ENCODE data around the gene GAS2. TPM values are rescaled to one million over a fixed set of nuclear protein-coding genes. Genes with fewer than 3 reads are reported as not detected.

Gene GAS2
- total RNA-seq, 4 donors from 2014 or later = 0.77 to 21.5 (median 5.1) TPM; not detected in 1

DNA sequence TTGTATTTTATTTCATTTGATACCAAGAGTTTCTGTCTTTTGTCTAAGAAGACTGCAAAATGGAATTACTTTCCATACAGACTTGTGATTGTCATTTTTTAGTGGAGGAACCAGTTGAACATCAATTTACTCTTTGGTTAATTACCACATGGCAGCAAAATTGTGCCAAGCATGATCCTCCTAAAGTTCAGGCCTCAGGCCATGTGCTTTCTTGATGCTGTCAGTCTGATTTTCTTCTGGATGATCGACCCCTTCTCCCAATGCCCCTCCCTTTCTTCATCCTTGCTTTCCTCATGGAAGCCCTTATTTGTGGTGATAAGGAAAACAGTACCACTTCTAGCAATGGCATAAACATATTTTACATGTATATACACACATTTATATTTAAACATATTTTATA lies 87.0 kb downstream of the GAS2 start:
- Histone ChIP-seq H3K27me3 (no peaks in the 10 kb centered on the region), H3K36me3 (no peaks in the 10 kb centered on the region), H3K4me1 (no peaks in the 10 kb centered on the region), H3K9me3 (no peaks in the 10 kb centered on the region), H3K4me3 (no peak overlapping the region), H3K27ac (no peak overlapping the region)
- intact Hi-C loops (cut with DNase I; ENCODE audit: low total_unique reads) = no loop called here
- TF ChIP-seq POLR2A (IDR thresholded peaks at IDR 0.05) = no peak
- TF ChIP-seq, protein P1, sequence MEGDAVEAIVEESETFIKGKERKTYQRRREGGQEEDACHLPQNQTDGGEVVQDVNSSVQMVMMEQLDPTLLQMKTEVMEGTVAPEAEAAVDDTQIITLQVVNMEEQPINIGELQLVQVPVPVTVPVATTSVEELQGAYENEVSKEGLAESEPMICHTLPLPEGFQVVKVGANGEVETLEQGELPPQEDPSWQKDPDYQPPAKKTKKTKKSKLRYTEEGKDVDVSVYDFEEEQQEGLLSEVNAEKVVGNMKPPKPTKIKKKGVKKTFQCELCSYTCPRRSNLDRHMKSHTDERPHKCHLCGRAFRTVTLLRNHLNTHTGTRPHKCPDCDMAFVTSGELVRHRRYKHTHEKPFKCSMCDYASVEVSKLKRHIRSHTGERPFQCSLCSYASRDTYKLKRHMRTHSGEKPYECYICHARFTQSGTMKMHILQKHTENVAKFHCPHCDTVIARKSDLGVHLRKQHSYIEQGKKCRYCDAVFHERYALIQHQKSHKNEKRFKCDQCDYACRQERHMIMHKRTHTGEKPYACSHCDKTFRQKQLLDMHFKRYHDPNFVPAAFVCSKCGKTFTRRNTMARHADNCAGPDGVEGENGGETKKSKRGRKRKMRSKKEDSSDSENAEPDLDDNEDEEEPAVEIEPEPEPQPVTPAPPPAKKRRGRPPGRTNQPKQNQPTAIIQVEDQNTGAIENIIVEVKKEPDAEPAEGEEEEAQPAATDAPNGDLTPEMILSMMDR (IDR thresholded peaks at IDR 0.05) = no peak
- no peak for DNase-seq

DNA sequence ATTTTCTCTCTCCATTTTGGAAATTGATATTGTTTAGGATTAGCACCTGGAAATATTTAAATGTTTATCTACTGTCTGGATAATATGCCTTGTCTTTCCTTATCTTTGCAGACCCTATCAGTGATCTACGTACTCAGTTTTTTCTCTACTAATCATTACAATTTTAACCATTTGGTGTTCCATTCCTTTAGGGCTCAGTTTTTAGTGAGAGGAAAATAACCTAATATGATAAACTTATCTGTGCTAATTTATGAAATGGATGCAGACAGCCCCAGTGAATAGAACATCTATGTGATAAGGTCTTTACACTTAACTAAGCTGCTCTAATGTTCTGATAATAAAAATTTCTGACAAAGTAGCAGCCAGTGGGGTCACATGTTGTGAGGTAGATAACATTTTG lies 94.7 kb downstream of the GAS2 start:
- no peaks in the 10 kb centered on the region for H3K36me3 ChIP-seq
- H3K4me1 ChIP-seq = no peaks in the 10 kb centered on the region
- no peak for DNase-seq
- no peak overlapping the region for H3K4me3 ChIP-seq
- intact Hi-C loops (cut with DNase I; ENCODE audit: low total_unique reads) = no loop called here
- no peak overlapping the region for H3K27ac ChIP-seq
- TF ChIP-seq, protein P1 (IDR thresholded peaks at IDR 0.05) = no peak
- TF ChIP-seq POLR2A (IDR thresholded peaks at IDR 0.05) = no peak
- H3K27me3 ChIP-seq = no peaks in the 10 kb centered on the region
- H3K9me3 ChIP-seq = no peaks in the 10 kb centered on the region

DNA sequence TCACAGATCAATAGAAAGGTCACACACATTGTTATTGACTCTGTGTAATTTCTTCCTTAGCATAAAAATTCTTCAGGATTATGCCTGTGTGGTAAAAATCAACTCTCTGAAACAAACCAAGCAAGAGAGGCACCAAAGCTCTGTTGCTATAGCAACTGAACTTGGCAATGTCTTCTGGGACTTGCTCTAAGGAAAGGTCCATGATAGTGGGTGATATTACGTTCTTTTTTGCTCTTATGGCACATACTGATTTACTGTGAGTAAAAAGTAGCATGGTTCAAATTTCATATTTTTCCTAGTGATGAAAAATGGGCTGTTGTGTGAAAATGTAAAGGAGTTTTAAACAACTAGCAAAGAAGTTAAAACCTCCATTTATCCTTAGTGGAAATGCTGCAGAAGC lies 96.8 kb downstream of the GAS2 start:
- Histone ChIP-seq H3K36me3 (no peaks in the 10 kb centered on the region), H3K4me1 (no peaks in the 10 kb centered on the region), H3K4me3 (no peak overlapping the region), H3K27ac (no peak overlapping the region), H3K27me3 (no peaks in the 10 kb centered on the region), H3K9me3 (no peaks in the 10 kb centered on the region)
- TF ChIP-seq POLR2A (IDR thresholded peaks at IDR 0.05) = no peak
- TF ChIP-seq, protein P1 (IDR thresholded peaks at IDR 0.05) = no peak
- no peak for DNase-seq
- intact Hi-C loops (cut with DNase I; ENCODE audit: low total_unique reads) = no loop called here

DNA sequence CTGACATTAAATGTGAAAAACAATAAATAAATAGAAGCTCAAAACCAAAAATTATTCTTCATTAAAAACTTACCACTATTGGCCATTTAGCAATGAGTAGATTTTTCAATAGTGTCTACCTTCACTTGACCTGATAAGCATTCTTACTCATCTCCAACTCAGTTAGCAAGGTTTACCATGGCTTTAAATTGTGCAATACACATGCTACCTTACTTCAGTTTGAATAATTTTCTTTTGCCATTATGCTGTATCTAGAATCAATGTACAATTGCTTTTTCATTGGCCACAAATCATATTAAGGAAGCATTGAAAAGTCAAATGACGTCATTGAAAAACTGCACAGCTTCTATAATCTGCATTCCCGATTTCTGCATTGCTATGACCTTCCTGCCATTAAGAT lies 98.3 kb downstream of the GAS2 start:
- DNase-seq = no peak
- Histone ChIP-seq H3K27ac (no peak overlapping the region), H3K9me3 (no peaks in the 10 kb centered on the region), H3K4me3 (no peak overlapping the region), H3K36me3 (no peaks in the 10 kb centered on the region), H3K27me3 (no peaks in the 10 kb centered on the region), H3K4me1 (no peaks in the 10 kb centered on the region)
- intact Hi-C loops (cut with DNase I; ENCODE audit: low total_unique reads) = no loop called here
- TF ChIP-seq, protein P1 (IDR thresholded peaks at IDR 0.05) = no peak
- TF ChIP-seq POLR2A (IDR thresholded peaks at IDR 0.05) = no peak

DNA sequence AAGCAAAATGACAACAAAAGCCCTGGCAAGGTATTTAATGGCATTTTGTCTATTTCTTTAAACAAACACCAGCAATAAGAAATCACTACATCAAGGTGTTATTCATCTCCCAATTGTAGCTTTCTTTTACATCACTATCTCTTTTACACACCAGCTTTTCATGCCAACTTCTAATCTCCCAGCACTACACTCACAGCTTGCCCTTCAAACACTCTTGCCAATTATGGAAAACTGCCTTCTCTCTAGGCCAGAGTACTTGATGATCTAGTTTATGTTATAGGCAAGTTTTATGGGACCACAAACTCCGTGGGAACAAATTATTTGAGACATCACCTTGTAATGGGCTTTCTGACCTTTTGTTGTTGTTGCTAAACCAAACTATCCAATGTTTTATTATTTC lies 101.9 kb downstream of the GAS2 start:
- TF ChIP-seq, protein P1 (IDR thresholded peaks at IDR 0.05) = no peak
- TF ChIP-seq POLR2A (IDR thresholded peaks at IDR 0.05) = no peak
- Histone ChIP-seq H3K9me3 (no peaks in the 10 kb centered on the region), H3K27ac (no peak overlapping the region), H3K27me3 (no peaks in the 10 kb centered on the region), H3K4me3 (no peak overlapping the region), H3K4me1 (no peaks in the 10 kb centered on the region), H3K36me3 (no peaks in the 10 kb centered on the region)
- intact Hi-C loops (cut with DNase I; ENCODE audit: low total_unique reads) = no loop called here
- DNase-seq = no peak

Measured in uterus (tissue), 4 donors.